IPS DF 4.7 (cell line): ENCODE results near the gene LSM2.
"Not testable (repeated sequence)": the region's sequence is repeated elsewhere in the genome, so short reads cannot be mapped to it uniquely, and the experiment has no call there.

Experiments
- DNase-seq: peaks from one replicate; pipeline ENCODE4 v3.0.0-alpha.2; 2013; ENCODE audit warnings: low spot score; ENCODE audit errors: extremely low read depth

LSM2 gene

GRCh38 chr6:31797588-31797987, 9.2 kb downstream of the LSM2 start:
- no peak for DNase-seq

- DNase-seq, result no peak
Measured at GRCh38 chr6:31796993-31797385, 9.8 kb downstream of the LSM2 start.

- no peak for DNase-seq
Measured at GRCh38 chr6:31795616-31796298, 11.0 kb downstream of the LSM2 start, which contains the start of gene VARS1. VARS1 (minus strand) TSS chr6:31795752; CDS start chr6:31795217, 535 bp downstream.

GRCh38 chr6:31794866-31795615, 11.7 kb downstream of the LSM2 start:
- DNase-seq, result no peak

- no peak for DNase-seq
Measured at GRCh38 chr6:31794294-31794865, 12.4 kb downstream of the LSM2 start.

GRCh38 chr6:31793927-31794245, 12.9 kb downstream of the LSM2 start:
- DNase-seq, result not testable (repeated sequence)

- no peak for DNase-seq
Measured at GRCh38 chr6:31792761-31793171, 14.0 kb downstream of the LSM2 start.

GRCh38 chr6:31792090-31792374, 14.7 kb downstream of the LSM2 start:
- DNase-seq, result no peak

GRCh38 chr6:31791324-31792089, 15.3 kb downstream of the LSM2 start:
- DNase-seq, result no peak

GRCh38 chr6:31785475-31785874, 21.3 kb downstream of the LSM2 start:
- DNase-seq, result no peak

GRCh38 chr6:31784098-31784925, 22.5 kb downstream of the LSM2 start:
- no peak for DNase-seq

GRCh38 chr6:31782126-31782855, 24.5 kb downstream of the LSM2 start:
- no peak for DNase-seq

GRCh38 chr6:31781244-31782125, 25.3 kb downstream of the LSM2 start:
- DNase-seq, result no peak

GRCh38 chr6:31780507-31781243, 26.1 kb downstream of the LSM2 start:
- no peak for DNase-seq

- no peak for DNase-seq
Measured at GRCh38 chr6:31779908-31780307, 26.9 kb downstream of the LSM2 start.

- DNase-seq, result no peak
Measured at GRCh38 chr6:31778999-31779885, 27.5 kb downstream of the LSM2 start.

GRCh38 chr6:31778193-31778592, 28.6 kb downstream of the LSM2 start:
- DNase-seq, result no peak

GRCh38 chr6:31777667-31778050, 29.1 kb downstream of the LSM2 start:
- DNase-seq, result no peak
